Esophagus squamous epithelium (tissue), 4 donors: ENCODE measurements around the gene MVB12B.
"Not testable (repeated sequence)": the region's sequence is repeated elsewhere in the genome, so short reads cannot be mapped to it uniquely, and the experiment has no call there.

Source experiments
- POLR2A ChIP-seq, 4 donors: fragments of 450-650 bp; IDR thresholded peaks; one replicate each; pipeline ENCODE4 v1.6.1; 2017; ENCODE audit warnings: antibody characterized with exemption in 4 of 4, mild to moderate bottlenecking in 4 of 4, moderate library complexity in 3 of 4
- TF ChIP-seq, protein P1 (sequence below), 6 experiments: fragments of 450-650 bp in 4 of 6; fragments of 200-600 bp in 2 of 6; sonication (generic) in 2 of 6; IDR thresholded peaks; one replicate each; pipeline ENCODE4 v1.5.1; 2016 to 2019; ENCODE audit warnings: antibody characterized with exemption in 6 of 6, mild to moderate bottlenecking in 4 of 6, moderate library complexity in 4 of 6

DNA sequence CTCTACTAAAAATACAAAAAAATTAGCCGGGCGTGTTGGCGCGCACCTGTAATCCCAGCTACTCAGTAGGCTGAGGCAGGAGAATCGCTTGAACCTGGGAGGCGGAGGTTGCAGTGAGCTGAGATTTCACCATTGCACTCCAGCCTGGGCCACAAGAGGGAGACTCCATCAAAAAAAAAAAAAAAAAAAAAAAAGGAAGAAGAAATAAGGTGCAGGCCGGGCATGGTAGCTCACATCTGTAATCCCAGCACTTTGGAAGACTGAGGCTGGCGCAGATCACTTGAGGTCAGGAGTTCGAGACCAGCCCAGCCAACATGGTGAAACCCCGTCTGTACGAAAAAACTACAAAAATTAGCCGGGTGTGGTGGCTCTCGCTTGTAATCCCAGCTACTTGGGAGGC, 228.8 kb downstream of the MVB12B start:
- TF ChIP-seq, protein P1, sequence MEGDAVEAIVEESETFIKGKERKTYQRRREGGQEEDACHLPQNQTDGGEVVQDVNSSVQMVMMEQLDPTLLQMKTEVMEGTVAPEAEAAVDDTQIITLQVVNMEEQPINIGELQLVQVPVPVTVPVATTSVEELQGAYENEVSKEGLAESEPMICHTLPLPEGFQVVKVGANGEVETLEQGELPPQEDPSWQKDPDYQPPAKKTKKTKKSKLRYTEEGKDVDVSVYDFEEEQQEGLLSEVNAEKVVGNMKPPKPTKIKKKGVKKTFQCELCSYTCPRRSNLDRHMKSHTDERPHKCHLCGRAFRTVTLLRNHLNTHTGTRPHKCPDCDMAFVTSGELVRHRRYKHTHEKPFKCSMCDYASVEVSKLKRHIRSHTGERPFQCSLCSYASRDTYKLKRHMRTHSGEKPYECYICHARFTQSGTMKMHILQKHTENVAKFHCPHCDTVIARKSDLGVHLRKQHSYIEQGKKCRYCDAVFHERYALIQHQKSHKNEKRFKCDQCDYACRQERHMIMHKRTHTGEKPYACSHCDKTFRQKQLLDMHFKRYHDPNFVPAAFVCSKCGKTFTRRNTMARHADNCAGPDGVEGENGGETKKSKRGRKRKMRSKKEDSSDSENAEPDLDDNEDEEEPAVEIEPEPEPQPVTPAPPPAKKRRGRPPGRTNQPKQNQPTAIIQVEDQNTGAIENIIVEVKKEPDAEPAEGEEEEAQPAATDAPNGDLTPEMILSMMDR (IDR thresholded peaks at IDR 0.05) = not testable (repeated sequence)
- TF ChIP-seq POLR2A (IDR thresholded peaks at IDR 0.05) = not testable (repeated sequence)
